OCI-LY1 (cell line): ENCODE measurements around the gene CCNQ.

Source experiments
- EZH2 ChIP-seq: fragments of 200-600 bp; sonication (generic), shearing (Covaris generic); IDR thresholded peaks from 2 replicates; pipeline ENCODE4 v1.8.0; 2017; ENCODE audit warnings: borderline replicate concordance, mixed run types, mild to moderate bottlenecking, antibody characterized with exemption, low read length, moderate library complexity, mixed read lengths
- TF ChIP-seq, protein P1 (sequence below): fragments of 200-600 bp; sonication (generic), shearing (Covaris generic); IDR thresholded peaks from 2 replicates; pipeline ENCODE4 v1.5.1; 2017; ENCODE audit warnings: mild to moderate bottlenecking, antibody characterized with exemption, low read length, moderate library complexity, mixed read lengths

DNA sequence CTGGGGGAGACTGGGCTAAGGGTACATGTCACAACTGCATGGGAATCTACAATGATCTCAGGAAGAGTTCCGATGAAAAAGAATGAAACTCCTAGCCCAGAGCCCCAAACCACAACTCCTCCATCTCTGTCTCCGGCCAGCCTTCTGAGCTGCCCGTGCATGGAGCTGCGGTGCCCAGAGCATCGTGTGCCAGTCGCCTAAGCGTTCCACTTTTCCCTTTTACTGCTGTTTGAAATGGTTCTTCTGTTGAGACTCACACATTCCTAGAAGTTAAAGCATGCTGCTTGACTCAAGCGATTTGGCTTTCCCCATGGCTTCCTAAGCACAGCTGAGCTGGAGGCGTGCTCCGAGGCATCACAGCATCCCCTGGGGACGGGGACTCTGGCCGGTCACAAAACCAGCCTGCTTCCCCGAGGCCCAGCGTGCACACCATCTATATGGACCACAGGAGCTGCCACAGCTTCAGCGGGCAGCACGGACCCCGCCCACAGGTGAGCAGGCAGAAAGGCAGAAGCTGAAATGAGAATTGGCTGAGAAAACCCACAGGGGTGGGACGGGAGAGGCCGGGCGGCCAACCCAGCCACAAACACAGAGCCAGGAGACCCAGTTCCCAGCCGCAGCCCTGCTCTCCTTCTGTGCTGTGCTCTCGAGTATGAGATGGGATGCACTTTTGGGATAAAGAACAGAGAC lies 5.0 kb downstream of the CCNQ start:
- TF ChIP-seq, protein P1, sequence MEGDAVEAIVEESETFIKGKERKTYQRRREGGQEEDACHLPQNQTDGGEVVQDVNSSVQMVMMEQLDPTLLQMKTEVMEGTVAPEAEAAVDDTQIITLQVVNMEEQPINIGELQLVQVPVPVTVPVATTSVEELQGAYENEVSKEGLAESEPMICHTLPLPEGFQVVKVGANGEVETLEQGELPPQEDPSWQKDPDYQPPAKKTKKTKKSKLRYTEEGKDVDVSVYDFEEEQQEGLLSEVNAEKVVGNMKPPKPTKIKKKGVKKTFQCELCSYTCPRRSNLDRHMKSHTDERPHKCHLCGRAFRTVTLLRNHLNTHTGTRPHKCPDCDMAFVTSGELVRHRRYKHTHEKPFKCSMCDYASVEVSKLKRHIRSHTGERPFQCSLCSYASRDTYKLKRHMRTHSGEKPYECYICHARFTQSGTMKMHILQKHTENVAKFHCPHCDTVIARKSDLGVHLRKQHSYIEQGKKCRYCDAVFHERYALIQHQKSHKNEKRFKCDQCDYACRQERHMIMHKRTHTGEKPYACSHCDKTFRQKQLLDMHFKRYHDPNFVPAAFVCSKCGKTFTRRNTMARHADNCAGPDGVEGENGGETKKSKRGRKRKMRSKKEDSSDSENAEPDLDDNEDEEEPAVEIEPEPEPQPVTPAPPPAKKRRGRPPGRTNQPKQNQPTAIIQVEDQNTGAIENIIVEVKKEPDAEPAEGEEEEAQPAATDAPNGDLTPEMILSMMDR, result no peak
- TF ChIP-seq EZH2, result no peak
